ENCODE measurements around the gene GAL. TPM values are rescaled to one million over a fixed set of nuclear protein-coding genes. Genes with fewer than 3 reads are reported as not detected.
A peak's percentile ranks its signal among the peaks of the same experiment; 100 is the strongest.

GAL gene
- polyA plus RNA-seq, 5 donors: 0.14 to 0.33 TPM; not detected in 3

- DNase-seq: no peak
Measured at GRCh38 chr11:68658661-68659060, 25.7 kb upstream of the GAL start.

GRCh38 chr11:68659158-68659921, 25.0 kb upstream of the GAL start:
- DNase-seq: peak; percentile 80

- DNase-seq: no peak
Measured at GRCh38 chr11:68660066-68660810, 24.1 kb upstream of the GAL start.

GRCh38 chr11:68661014-68661413, 23.3 kb upstream of the GAL start:
- DNase-seq: no peak

- no peak for DNase-seq
Measured at GRCh38 chr11:68661697-68662603, 22.4 kb upstream of the GAL start.

- DNase-seq: no peak
Measured at GRCh38 chr11:68663482-68664010, 20.8 kb upstream of the GAL start.

GRCh38 chr11:68664141-68664540, 20.2 kb upstream of the GAL start:
- no peak for DNase-seq

- DNase-seq: no peak
Measured at GRCh38 chr11:68664906-68665305, 19.4 kb upstream of the GAL start.

- DNase-seq: no peak
Measured at GRCh38 chr11:68665436-68665835, 18.9 kb upstream of the GAL start.

- no peak for DNase-seq
Measured at GRCh38 chr11:68666849-68667248, 17.5 kb upstream of the GAL start.

GRCh38 chr11:68667511-68668500, 16.5 kb upstream of the GAL start:
- DNase-seq: no peak

- no peak for DNase-seq
Measured at GRCh38 chr11:68669301-68670090, 14.8 kb upstream of the GAL start.

GRCh38 chr11:68670208-68670992, 13.9 kb upstream of the GAL start:
- no peak for DNase-seq

- no peak for DNase-seq
Measured at GRCh38 chr11:68673306-68673945, 10.9 kb upstream of the GAL start.

GRCh38 chr11:68673991-68674390, 10.4 kb upstream of the GAL start:
- DNase-seq: no peak

- DNase-seq: no peak
Measured at GRCh38 chr11:68674461-68674860, 9.9 kb upstream of the GAL start.

GRCh38 chr11:68677432-68677831, 6.9 kb upstream of the GAL start:
- DNase-seq: no peak

GRCh38 chr11:68678031-68678441, 6.3 kb upstream of the GAL start:
- DNase-seq: no peak

Data from right lung (tissue), 5 donors.